Rectal smooth muscle tissue (tissue), 1 donor: ENCODE measurements around the gene SRRT.
"Not testable (repeated sequence)": the region's sequence is repeated elsewhere in the genome, so short reads cannot be mapped to it uniquely, and the experiment has no call there.

ENCODE experiments used
- H3K27ac ChIP-seq: one replicate; pipeline ENCODE4 v1.7.0; 2013; ENCODE audit warnings: low read depth, low read length, inconsistent platforms
- H3K27me3 ChIP-seq: one replicate; pipeline ENCODE4 v1.7.0; 2013; ENCODE audit warnings: low read length; ENCODE audit not compliant: control insufficient read depth, insufficient read depth
- H3K36me3 ChIP-seq: one replicate; pipeline ENCODE4 v1.7.0; 2013; ENCODE audit warnings: low read length; ENCODE audit not compliant: control insufficient read depth, insufficient read depth
- H3K4me1 ChIP-seq: one replicate; pipeline ENCODE4 v1.7.0; 2013; ENCODE audit warnings: low read length; ENCODE audit not compliant: control insufficient read depth, insufficient read depth
- H3K4me3 ChIP-seq: one replicate; pipeline ENCODE4 v1.7.0; 2013; ENCODE audit warnings: low read length
- H3K9ac ChIP-seq: one replicate; pipeline ENCODE4 v1.7.0; 2013; ENCODE audit warnings: low read length

SRRT gene

DNA sequence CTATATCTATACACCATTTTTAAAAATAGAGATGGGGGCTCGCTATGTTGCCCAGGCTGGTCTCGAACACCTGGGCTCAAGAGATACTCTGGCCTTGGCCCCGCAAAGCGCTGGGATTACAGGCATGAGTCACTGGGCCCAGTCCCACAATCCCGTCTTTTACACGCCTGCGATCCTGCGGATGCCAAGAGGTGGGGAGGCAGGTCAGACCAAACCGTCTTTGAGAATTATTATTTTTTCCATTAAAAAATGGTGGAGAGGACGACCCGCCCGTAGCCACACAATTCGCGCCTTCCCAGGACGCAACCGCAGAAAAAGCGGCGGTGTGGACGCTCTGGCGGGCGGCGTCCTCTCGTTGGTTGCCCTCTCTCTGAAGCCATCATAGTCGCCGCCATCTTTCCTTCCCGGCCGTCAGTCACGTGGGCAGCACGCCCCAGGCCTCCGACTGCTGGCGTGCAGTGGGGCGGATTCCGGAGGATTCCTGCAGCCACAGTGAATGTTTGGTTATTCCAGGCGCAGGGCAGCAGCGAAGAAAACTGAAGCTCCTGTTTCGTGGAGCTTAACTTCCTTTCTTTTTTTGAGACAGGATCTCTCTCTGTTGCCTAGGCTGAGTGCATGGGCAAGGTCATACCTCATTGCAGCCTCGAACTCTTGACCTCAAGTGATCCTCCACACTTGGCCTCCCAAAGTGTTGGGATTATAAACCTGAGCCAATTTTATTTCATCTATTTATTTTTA lies 37.6 kb upstream of the SRRT start:
- peak overlapping the region; percentile 76 for H3K4me3 ChIP-seq
- H3K36me3 ChIP-seq, result no peaks in the 10 kb centered on the region
- H3K27ac ChIP-seq, result peak overlapping the region; percentile 85
- H3K4me1 ChIP-seq, result no peaks in the 10 kb centered on the region
- no peaks in the 10 kb centered on the region for H3K27me3 ChIP-seq
- peak overlapping the region; percentile 56 for H3K9ac ChIP-seq

DNA sequence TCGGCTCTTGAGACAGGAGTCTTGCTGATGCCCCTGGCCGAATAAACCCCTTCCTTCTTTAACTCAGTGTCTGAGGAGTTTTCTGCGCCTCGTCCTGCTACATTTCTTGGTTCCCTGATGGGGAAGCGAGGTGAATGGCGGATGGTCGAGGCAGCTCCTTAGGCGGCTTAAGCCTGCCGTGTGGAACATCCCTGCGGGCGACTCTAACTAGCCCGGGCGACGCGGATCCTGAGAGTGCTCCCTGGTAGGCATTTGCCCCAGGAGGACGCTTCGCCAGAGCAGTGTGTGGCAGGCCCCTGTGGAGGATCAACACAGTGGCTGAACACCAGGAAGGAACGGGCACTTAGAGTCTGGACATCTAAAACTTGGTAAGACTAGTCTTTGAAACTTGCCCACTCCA lies 35.5 kb upstream of the SRRT start:
- Histone ChIP-seq H3K36me3 (no peaks in the 10 kb centered on the region), H3K4me3 (no peak overlapping the region), H3K27ac (no peak overlapping the region), H3K27me3 (no peaks in the 10 kb centered on the region), H3K4me1 (no peaks in the 10 kb centered on the region), H3K9ac (no peak overlapping the region)

DNA sequence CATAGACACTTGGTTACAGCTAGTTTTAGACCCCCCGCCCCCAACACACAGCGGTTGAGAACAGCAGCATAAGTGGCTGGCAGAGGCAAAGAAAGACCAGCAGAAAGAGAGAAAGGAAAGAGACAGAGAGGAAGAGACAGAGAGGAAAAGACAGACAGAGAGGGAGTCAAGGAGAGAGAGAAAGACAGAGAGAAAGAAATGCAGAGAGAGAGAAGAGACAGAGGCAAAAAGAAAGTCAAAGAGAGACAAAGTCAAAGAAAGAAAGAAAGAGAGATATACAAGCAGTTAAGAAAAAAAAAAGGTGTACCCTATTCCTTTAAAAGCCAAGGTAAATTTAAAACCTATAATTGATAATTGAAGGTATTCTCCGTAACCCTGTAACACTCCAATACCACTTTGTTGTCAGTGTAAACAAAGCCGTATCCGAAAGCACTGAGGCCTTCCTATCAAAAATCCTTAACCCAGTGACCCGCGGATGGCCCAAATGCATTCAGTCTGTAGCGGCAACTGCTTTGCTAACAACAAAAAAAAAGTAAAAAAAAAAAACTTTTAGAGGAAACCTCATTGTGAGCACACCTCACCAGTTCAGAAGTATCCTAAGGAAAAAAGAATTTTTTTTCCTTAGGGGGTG lies 34.3 kb upstream of the SRRT start:
- no peak overlapping the region for H3K27ac ChIP-seq
- no peaks in the 10 kb centered on the region for H3K27me3 ChIP-seq
- no peak overlapping the region for H3K9ac ChIP-seq
- H3K4me3 ChIP-seq, result no peak overlapping the region
- no peaks in the 10 kb centered on the region for H3K36me3 ChIP-seq
- H3K4me1 ChIP-seq, result no peaks in the 10 kb centered on the region

DNA sequence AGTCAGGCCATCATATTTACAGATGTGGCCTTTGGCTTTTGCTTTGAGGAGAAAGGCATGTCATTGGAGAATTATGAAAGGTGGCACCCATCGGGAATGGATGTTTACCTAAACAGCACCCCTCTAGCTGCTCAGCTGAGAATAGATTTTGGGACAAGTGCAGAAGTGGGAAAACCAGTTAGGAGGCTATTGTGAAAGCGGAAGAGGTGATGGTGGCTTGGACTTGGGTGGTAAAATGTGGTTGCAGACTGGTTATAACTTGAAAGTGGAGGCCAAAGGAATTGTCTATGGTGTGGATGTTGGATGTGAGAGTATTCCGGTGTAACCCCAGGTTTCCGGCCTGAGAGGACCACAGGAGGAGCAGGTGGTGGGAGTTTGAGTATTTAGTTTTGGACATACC lies 27.5 kb upstream of the SRRT start:
- Histone ChIP-seq H3K9ac (no peak overlapping the region), H3K27ac (no peak overlapping the region), H3K27me3 (no peaks in the 10 kb centered on the region)

DNA sequence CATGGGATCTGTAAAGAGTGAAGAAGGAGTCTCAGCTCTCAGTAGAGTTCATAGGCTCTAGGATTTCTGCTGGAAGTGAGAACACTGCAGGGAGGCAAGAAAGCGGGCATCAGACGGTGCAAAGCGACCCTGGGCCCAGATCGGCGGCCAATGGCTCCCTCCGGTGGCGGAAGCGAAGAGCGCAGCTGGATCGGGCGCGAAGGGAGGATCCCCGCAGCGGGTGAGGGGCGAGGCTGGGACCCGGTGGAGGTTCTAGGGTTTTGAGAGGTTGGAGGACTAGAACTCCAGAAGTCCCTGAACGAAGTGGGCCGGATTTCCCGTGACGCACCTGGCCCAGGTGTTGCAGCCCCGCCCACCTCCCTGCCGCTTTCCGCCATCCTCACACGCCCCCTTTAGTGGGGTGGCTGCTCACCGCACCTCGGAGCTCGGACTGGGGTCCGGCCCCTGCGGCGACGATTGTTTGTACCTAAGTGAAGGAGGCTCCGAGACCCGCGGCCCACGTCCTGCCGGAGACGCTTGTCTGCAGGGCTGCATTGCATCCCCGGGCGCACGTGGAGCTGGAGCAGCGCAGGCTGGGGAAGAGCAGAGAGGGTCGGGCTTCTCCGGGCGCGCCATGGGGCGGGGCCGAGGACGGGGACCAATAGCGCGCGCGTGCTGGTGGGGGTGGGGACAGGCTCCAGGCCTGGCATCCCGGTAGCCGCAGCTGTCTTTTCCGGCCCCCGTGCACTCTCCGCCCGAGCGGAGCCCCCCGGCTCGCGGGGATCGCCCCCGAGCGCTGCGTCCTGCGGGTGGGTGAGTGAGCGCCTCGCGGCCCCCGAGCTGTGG lies 22.6 kb upstream of the SRRT start, which contains the start of gene SLC12A9:
TSS of gene SLC12A9 (plus strand) at position 666 of the 825 bp plus-strand sequence. CDS start 1,485 bp downstream, outside the sequence.
- Histone ChIP-seq H3K27ac (peak within 1 kb of the TSS; percentile 44), H3K27me3 (no peaks in the 10 kb centered on the region), H3K4me1 (peaks cover 7% of the 10 kb centered on the region), H3K9ac (peak within 1 kb of the TSS; percentile 56), H3K36me3 (peaks cover 3% of the 10 kb centered on the region), H3K4me3 (peak within 1 kb of the TSS; percentile 73)

More for the DNA sequence above, 27.5 kb upstream of the SRRT start:
- Histone ChIP-seq H3K36me3 (no peaks in the 10 kb centered on the region), H3K4me3 (no peak overlapping the region), H3K4me1 (peaks cover 6% of the 10 kb centered on the region)

DNA sequence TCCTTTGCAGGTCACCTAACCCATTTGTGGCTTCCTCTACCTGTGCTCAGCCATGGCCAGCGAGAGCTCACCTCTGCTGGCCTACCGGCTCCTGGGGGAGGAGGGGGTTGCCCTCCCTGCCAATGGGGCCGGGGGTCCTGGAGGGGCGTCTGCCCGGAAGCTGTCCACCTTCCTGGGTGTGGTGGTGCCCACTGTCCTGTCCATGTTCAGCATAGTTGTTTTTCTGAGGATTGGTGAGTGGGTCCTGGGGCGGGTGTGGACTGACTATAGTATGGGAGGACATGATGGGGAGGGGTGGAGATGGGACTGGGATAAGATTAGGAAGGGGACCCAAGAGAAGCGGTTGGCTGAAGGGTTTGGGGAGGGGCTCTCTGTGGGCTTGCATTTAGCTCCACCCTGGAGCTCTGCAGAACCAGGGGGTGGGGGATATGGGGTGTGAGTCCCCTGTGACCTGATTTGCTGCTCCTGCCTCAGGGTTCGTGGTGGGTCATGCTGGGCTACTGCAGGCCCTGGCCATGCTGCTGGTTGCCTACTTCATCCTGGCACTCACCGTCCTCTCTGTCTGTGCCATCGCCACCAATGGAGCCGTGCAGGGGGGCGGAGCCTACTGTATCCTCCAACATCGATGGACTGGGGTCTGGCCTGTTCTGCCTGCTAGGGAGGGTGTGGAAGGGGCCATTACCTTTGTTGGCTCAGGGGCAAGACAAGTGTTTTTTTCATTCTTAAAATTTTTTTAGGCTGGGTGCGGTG lies 20.6 kb upstream of the SRRT start:
- Histone ChIP-seq H3K4me1 (peaks cover 7% of the 10 kb centered on the region), H3K36me3 (peaks cover 3% of the 10 kb centered on the region), H3K9ac (no peak overlapping the region), H3K4me3 (no peak overlapping the region), H3K27ac (no peak overlapping the region), H3K27me3 (no peaks in the 10 kb centered on the region)

DNA sequence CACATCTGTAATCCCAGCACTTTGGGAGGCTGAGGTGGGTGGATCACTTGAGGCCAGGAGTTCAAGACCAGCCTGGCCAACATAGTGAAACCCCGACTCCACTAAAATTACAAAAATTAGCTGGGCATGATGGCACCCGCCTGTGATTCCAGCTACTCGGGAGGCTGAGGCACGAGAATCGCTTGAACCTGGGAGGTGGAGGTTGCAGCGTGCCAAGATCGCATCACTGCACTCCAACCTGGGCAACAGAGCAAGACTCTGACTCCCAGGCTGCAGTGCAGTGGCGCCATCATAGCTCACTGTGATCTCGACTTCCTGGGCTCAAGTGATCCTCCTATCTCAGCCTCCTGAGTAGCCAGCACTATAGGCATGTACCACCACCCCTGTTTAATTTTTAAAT lies 20.0 kb upstream of the SRRT start:
- H3K9ac ChIP-seq, H3K4me1 ChIP-seq, H3K4me3 ChIP-seq, H3K36me3 ChIP-seq, H3K27me3 ChIP-seq, H3K27ac ChIP-seq: not testable (repeated sequence)

DNA sequence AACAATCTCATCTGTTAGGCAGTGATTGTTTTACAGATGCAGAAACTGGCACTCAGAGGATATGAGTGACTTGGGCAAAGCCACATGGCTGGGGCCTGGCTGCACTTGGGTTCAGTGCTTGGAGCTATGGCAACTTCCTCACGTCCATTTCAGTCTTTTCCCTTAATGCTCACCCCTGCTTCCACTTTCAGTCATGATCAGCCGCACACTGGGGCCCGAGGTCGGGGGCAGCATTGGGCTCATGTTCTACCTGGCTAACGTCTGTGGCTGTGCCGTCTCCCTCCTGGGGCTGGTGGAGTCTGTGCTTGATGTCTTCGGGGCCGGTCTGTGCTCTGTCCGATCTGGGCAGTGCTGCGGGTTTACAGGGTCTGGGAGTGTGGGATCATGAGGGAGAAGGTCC lies 19.4 kb upstream of the SRRT start:
- no peak overlapping the region for H3K9ac ChIP-seq
- peaks cover 10% of the 10 kb centered on the region for H3K36me3 ChIP-seq
- peaks cover 7% of the 10 kb centered on the region for H3K4me1 ChIP-seq
- no peak overlapping the region for H3K27ac ChIP-seq
- H3K4me3 ChIP-seq, result no peak overlapping the region
- H3K27me3 ChIP-seq, result no peaks in the 10 kb centered on the region

DNA sequence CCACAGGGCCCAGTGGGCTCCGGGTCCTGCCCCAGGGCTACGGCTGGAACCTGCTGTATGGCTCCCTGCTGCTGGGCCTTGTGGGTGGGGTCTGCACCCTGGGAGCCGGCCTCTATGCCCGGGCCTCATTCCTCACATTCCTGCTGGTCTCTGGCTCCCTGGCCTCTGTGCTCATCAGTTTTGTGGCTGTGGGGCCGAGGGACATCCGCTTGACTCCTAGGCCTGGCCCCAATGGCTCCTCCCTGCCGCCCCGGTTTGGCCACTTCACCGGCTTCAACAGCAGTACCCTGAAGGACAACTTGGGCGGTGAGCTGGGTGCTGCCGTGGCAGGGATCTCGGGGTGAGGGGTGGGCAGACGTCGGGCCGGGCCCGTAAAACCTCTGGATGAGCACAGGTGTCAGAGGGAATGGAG lies 18.0 kb upstream of the SRRT start:
- peaks cover 5% of the 10 kb centered on the region for H3K4me1 ChIP-seq
- H3K27ac ChIP-seq, result no peak overlapping the region
- H3K36me3 ChIP-seq, result peaks cover 18% of the 10 kb centered on the region
- no peak overlapping the region for H3K9ac ChIP-seq
- H3K4me3 ChIP-seq, result no peak overlapping the region
- H3K27me3 ChIP-seq, result no peaks in the 10 kb centered on the region

DNA sequence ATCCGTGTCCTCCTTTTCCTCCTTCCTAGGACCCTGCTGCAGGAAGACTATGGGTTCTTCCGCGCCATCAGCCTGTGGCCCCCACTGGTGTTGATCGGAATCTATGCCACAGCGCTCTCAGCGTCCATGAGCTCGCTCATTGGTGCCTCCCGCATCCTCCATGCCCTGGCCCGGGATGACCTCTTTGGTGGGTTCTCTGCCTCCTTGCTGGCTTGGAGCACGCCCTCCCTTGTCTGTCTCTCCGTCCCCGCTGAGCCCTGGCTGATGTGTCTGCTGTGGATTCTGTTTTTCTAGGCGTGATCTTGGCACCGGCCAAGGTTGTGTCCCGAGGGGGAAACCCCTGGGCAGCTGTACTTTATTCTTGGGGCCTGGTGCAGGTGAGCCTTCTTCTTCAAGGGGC lies 15.0 kb upstream of the SRRT start:
- no peak overlapping the region for H3K27ac ChIP-seq
- H3K27me3 ChIP-seq, result no peaks in the 10 kb centered on the region
- peaks cover 23% of the 10 kb centered on the region for H3K36me3 ChIP-seq
- H3K9ac ChIP-seq, result no peak overlapping the region
- no peaks in the 10 kb centered on the region for H3K4me1 ChIP-seq
- H3K4me3 ChIP-seq, result no peak overlapping the region

DNA sequence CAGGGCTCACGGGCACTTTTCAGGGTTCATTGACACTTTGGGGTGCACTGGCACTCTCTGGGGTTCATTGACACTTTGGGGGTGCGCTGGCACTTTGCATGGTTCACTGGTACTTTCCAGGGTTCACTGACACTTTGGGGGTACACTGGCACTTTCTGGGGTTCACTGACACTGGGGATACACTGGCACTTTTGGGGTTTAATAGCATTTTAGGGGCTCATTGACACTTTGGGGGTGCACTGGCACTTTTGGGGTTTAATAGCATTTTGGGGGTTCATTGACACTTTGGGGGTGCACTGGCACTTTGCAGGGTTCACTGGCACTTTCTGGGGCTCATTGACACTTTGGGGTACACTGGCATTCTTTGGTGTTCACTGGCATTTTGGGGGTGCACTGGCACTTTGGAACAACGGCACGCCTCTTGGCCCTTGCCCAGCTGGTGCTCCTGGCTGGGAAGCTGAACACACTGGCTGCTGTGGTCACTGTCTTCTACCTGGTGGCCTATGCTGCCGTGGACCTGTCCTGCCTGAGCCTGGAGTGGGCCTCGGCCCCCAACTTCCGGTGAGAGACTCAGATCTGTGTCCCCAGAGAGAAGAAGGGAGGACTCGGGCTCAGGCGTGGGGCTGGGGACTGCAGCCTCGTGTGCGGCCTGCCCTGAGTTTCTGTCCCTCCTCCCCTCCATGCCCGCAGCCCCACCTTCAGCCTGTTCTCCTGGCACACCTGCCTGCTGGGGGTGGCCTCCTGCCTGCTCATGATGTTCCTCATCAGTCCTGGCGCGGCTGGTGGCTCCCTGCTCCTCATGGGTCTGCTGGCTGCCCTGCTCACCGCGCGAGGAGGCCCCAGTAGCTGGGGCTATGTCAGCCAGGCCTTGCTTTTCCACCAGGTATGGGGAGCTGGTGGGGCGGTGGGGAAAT lies 13.9 kb upstream of the SRRT start:
- Histone ChIP-seq H3K9ac (no peak overlapping the region), H3K36me3 (peaks cover 20% of the 10 kb centered on the region), H3K27ac (no peak overlapping the region), H3K4me3 (no peak overlapping the region), H3K27me3 (no peaks in the 10 kb centered on the region), H3K4me1 (peaks cover 2% of the 10 kb centered on the region)
